Measurements from ENCODE around the gene TPRG1. TPM values are rescaled to one million over a fixed set of nuclear protein-coding genes. Genes with fewer than 3 reads are reported as not detected.

Gene TPRG1
- 0.18 TPM in 1 of 2 replicates, not detected in the other for total RNA-seq

DNA sequence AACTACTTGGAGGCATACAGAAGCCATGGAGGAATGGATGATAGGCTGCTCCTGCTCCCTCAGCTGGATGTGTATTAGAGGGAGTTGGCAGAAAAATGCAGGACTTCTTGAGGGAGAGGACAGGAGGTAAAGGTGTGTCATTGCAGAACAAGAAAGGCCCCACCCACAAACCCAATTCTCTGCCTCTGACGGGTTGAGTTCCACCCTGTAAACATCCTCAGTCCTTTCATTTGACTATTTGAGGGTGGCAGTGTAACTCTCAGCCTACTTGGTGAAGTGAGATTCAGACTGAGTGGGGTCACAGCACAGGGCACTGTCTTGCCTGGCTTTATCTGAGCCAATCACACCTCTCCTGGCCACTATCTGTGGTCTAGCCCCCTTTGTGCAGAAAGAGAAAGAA lies at the start of gene TPRG1:
TSS of gene TPRG1 (plus strand) at position 265 of the 400 bp plus-strand sequence. CDS start 35,414 bp downstream, outside the sequence.
- peaks cover 3% of the 10 kb centered on the region for H3K27me3 Mint-ChIP-seq
- no peak within 1 kb of the TSS for H3K4me3 Mint-ChIP-seq
- ChIA-PET CTCF (no interaction called here), POLR2A (no interaction called here)
- intact Hi-C loops (cut with micrococcal nuclease) = no loop called here
- H3K4me1 Mint-ChIP-seq = no peaks in the 10 kb centered on the region
- H3K9me3 Mint-ChIP-seq = no peaks in the 10 kb centered on the region
- no peak for DNase-seq
- TF ChIP-seq CTCF (IDR thresholded peaks at IDR 0.05) = no peak
- no peaks in the 10 kb centered on the region for H3K36me3 Mint-ChIP-seq (ENCODE audit: low read depth)
- no peak for ATAC-seq (ENCODE audit: low read depth)
- no peak within 1 kb of the TSS for H3K27ac Mint-ChIP-seq

GRCh38 chr3:189122110-189122509 lies 49.7 kb upstream of the TPRG1 start:
- Mint-ChIP-seq H3K4me3 (no peak overlapping the region), H3K9me3 (peaks cover 13% of the 10 kb centered on the region), H3K27me3 (peaks cover 8% of the 10 kb centered on the region), H3K4me1 (no peaks in the 10 kb centered on the region), H3K27ac (no peak overlapping the region), H3K36me3 (ENCODE audit: low read depth) (no peaks in the 10 kb centered on the region)
- no peak for TF ChIP-seq CTCF (IDR thresholded peaks at IDR 0.05)
- intact Hi-C loops (cut with micrococcal nuclease) = no loop called here
- CTCF ChIA-PET = no interaction called here
- DNase-seq = no peak
- no peak for ATAC-seq (ENCODE audit: low read depth)
- POLR2A ChIA-PET = no interaction called here

DNA sequence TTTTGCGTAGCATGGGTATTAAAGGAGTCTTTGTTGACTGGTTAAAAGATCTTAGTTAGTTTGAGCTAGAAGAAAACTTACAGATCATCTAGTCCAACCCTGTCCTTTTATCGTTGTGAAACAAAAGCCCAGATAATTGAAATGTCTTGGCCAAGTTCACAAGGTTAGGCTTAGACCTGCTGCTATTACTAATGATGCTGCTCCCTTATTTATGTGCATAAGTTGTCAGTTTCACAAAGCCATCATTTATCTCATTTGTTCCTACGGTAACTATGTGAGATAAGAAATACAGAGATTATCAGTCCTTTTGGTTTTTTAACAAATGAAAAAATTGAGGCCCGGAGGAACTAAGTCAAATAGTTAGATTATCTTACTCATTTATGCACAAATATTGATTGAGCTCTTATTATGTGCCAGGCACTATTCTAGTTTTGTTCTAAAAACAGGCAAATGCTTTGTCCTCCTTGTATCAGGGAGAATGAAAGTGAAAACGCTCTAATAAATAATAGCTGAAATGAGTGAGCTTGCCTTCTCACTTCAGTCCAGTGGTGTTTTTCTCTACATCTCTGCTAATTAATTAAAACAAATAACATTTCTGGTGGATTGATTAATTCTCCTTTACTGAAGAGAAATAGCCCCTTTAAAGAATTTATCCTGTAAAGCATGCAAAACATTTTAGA lies 49.1 kb upstream of the TPRG1 start:
- Mint-ChIP-seq H3K4me3 (no peak overlapping the region), H3K36me3 (ENCODE audit: low read depth) (no peaks in the 10 kb centered on the region), H3K4me1 (no peaks in the 10 kb centered on the region), H3K27me3 (peaks cover 8% of the 10 kb centered on the region), H3K27ac (no peak overlapping the region), H3K9me3 (peaks cover 13% of the 10 kb centered on the region)
- ChIA-PET POLR2A (no interaction called here), CTCF (no interaction called here)
- TF ChIP-seq CTCF (IDR thresholded peaks at IDR 0.05) = no peak
- no peak for DNase-seq
- intact Hi-C loops (cut with micrococcal nuclease) = no loop called here
- ATAC-seq (ENCODE audit: low read depth) = no peak

DNA sequence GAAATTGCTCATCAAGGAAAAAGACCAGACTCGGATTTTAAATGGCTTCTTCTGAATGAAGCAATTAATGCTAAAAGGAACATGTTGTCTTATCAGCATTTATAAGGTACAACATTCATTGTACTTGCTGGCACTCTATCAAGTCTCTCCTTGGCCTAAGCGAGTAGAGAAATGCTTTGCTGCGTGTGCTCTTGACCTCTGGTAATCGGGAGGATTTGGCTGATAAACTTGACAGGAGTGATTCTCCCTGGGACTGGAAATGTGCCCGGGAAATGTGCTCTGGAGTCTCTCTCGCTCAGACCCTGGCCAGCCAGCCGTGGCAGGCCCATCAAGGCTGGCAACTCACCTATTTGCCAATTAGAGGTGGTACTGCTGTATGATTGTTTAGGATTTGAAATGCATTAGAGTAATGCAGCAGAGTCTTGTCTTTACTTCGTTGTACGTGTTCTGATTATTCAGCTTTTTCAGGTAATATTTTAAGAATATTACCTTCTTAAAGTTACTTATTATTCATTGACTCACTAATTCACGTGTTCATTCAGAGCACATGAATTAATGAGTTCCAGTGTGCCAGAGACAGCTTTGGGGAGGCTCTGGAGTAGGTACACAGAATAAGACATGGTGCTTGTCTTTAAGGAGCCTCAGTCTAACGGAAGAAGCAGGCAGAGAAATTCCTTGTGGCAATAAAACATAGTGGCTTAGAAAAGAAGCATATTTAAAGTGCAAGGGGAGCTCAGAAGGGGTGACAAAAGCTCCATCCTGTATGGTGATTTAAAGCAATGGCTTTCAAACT lies 48.0 kb upstream of the TPRG1 start:
- intact Hi-C loops (cut with micrococcal nuclease) = no loop called here
- no peak for DNase-seq
- ChIA-PET POLR2A (no interaction called here), CTCF (no interaction called here)
- Mint-ChIP-seq H3K36me3 (ENCODE audit: low read depth) (no peaks in the 10 kb centered on the region), H3K4me1 (no peaks in the 10 kb centered on the region), H3K9me3 (peaks cover 13% of the 10 kb centered on the region), H3K27me3 (peaks cover 8% of the 10 kb centered on the region), H3K27ac (no peak overlapping the region), H3K4me3 (no peak overlapping the region)
- no peak for TF ChIP-seq CTCF (IDR thresholded peaks at IDR 0.05)
- ATAC-seq (ENCODE audit: low read depth) = no peak

GRCh38 chr3:189132231-189132671 lies 39.5 kb upstream of the TPRG1 start:
- DNase-seq (no peak), ATAC-seq (ENCODE audit: low read depth) (peak; percentile 72)
- ChIA-PET POLR2A (no interaction called here), CTCF (no interaction called here)
- Mint-ChIP-seq H3K27ac (no peak overlapping the region), H3K27me3 (peaks cover 20% of the 10 kb centered on the region), H3K36me3 (ENCODE audit: low read depth) (no peaks in the 10 kb centered on the region), H3K4me3 (no peak overlapping the region), H3K4me1 (peaks cover 8% of the 10 kb centered on the region), H3K9me3 (peaks cover 4% of the 10 kb centered on the region)
- intact Hi-C loops (cut with micrococcal nuclease) = no loop called here
- no peak for TF ChIP-seq CTCF (IDR thresholded peaks at IDR 0.05)

Measured in activated B cell treated with CpG ODN at 0.5 μM for 24 hours (primary cell).